AG20443 (cell line): Measurements from ENCODE around the gene HOXB3.

Experiments used
- DNase-seq: peaks from one replicate; pipeline ENCODE4 v3.0.0; 2012; ENCODE audit warnings: low spot score, mixed read lengths

Gene HOXB3

GRCh38 chr17:48556576-48557401 is 33.3 kb downstream of the HOXB3 start:
- DNase-seq: no peak

GRCh38 chr17:48556229-48556575 is 33.8 kb downstream of the HOXB3 start:
- no peak for DNase-seq

- no peak for DNase-seq
Observed at GRCh38 chr17:48555258-48556228, 34.5 kb downstream of the HOXB3 start.

GRCh38 chr17:48554412-48555257 is 35.4 kb downstream of the HOXB3 start:
- DNase-seq: no peak

- no peak for DNase-seq
Observed at GRCh38 chr17:48553826-48554225, 36.2 kb downstream of the HOXB3 start.

- DNase-seq: no peak
Observed at GRCh38 chr17:48553190-48553547, 36.9 kb downstream of the HOXB3 start.

GRCh38 chr17:48552466-48553189 is 37.4 kb downstream of the HOXB3 start:
- no peak for DNase-seq

GRCh38 chr17:48551596-48552465 is 38.2 kb downstream of the HOXB3 start:
- DNase-seq: no peak

GRCh38 chr17:48551214-48551555 is 38.9 kb downstream of the HOXB3 start:
- DNase-seq: no peak

- no peak for DNase-seq
Observed at GRCh38 chr17:48550502-48551213, 39.4 kb downstream of the HOXB3 start.

GRCh38 chr17:48549914-48550501 is 40.0 kb downstream of the HOXB3 start:
- no peak for DNase-seq

GRCh38 chr17:48549281-48549630 is 40.8 kb downstream of the HOXB3 start:
- DNase-seq: no peak

GRCh38 chr17:48548523-48549280 is 41.3 kb downstream of the HOXB3 start:
- DNase-seq: no peak

GRCh38 chr17:48547808-48548522 is 42.1 kb downstream of the HOXB3 start:
- DNase-seq: peak; percentile 64

- DNase-seq: no peak
Observed at GRCh38 chr17:48546924-48547807, 42.9 kb downstream of the HOXB3 start.

- DNase-seq: no peak
Observed at GRCh38 chr17:48546137-48546923, 43.7 kb downstream of the HOXB3 start.
